Left ventricle myocardium inferior (tissue), 1 donor: ENCODE measurements around the gene FAM72D. TPM values are rescaled to one million over a fixed set of nuclear protein-coding genes. Genes with fewer than 3 reads are reported as not detected.
"Not testable (repeated sequence)": the region's sequence is repeated elsewhere in the genome, so short reads cannot be mapped to it uniquely, and the experiment has no call there.

Experiments used
- DNase-seq: peaks from one replicate; pipeline ENCODE4 v3.0.0-alpha.2; 2020
- H3K27ac ChIP-seq: fragments of 200-600 bp; replicated peaks from 2 replicates; pipeline ENCODE4 v1.8.0; 2021
- H3K27me3 ChIP-seq: fragments of 200-600 bp; 2 replicates; pipeline ENCODE4 v1.8.0; 2021; ENCODE audit warnings: low read depth
- H3K36me3 ChIP-seq: fragments of 200-600 bp; 2 replicates; pipeline ENCODE4 v1.8.0; 2021
- H3K4me1 ChIP-seq: fragments of 200-600 bp; 2 replicates; pipeline ENCODE4 v1.8.0; 2021
- H3K4me3 ChIP-seq: fragments of 200-600 bp; 2 replicates; pipeline ENCODE4 v1.8.0; 2021; ENCODE audit warnings: mild to moderate bottlenecking, moderate library complexity
- H3K9me3 ChIP-seq: fragments of 200-600 bp; replicated peaks from 2 replicates; pipeline ENCODE4 v1.8.0; 2021
- intact Hi-C: fragments of 100-400 bp; cut with micrococcal nuclease; formaldehyde crosslinking; loops from one replicate; pipeline ENCODE4 v1.11.0; 2022
- total RNA-seq: library from RNA; stranded (reverse); fragmentation: NEBNext Ultra II Directional; extraction: Animal tissue kit (Norgen Biotek cat#: 25700); gene quantifications from one replicate; pipeline ENCODE4 v1.2.1, GENCODE V29; 2021
- donor health status: DM: no; HTN: yes; CAD: no; lungs with severe emphysema.

Gene FAM72D
- total RNA-seq, 1 donor from 2014 or later, result 0.19 TPM

DNA sequence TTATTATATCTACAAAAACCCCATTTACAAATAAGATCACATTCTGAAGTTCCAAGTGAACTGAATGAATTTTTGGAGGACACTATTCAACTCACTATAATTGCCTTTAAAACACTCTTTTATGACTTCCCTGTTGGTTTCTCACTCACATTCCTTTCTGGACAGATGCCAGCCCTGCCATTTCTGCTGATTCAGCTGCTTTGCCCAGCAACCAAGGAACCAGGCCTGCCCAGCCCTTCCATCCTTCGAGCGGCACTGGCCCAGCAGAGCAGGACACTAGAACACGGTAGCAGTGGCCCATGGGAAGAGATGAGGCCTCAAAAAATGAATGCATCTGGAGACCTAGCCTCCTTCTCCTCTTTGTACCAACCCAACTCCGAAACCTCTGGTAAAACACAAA is 50.5 kb downstream of the FAM72D start:
- H3K27ac ChIP-seq, H3K4me1 ChIP-seq, H3K4me3 ChIP-seq, DNase-seq, H3K9me3 ChIP-seq, H3K27me3 ChIP-seq, intact Hi-C loops, H3K36me3 ChIP-seq: not testable (repeated sequence)

DNA sequence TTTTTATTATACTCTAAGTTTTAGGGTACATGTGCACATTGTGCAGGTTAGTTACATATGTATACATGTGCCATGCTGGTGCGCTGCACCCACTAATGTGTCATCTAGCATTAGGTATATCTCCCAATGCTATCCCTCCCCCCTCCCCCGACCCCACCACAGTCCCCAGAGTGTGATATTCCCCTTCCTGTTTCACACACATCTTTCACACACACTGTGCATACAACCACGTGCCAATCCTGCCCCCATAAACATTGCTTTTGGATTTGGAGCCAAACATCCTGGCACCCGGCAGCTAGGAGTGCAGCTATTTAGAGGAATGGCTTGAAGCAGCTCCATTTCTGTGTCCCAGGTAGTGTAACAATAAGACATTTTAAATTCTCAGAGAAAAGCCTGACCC is 51.4 kb downstream of the FAM72D start:
- H3K27me3 ChIP-seq, H3K4me3 ChIP-seq, H3K9me3 ChIP-seq, H3K4me1 ChIP-seq, DNase-seq, H3K27ac ChIP-seq, intact Hi-C loops, H3K36me3 ChIP-seq: not testable (repeated sequence)

DNA sequence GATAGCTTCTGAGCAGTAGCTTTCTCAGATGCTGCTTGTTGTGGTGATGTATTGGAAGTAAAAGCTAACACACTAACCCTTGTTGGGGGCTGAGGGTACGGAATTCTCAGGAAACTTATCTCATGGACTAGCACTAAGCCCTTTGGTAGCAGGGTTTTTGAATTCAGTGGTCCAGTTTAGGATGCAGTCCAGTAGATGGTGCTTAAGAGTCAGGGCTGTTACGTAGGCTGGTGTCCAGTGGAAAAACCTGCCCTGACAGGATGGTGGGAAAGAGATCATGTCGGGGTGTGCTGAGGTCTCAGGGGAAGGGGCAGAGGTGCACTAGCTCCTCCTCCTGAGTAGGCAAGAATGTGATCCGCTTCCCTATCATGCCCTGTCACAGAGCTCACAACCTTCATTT is 59.6 kb downstream of the FAM72D start:
- intact Hi-C loops, H3K9me3 ChIP-seq, H3K36me3 ChIP-seq, H3K27me3 ChIP-seq, DNase-seq, H3K4me3 ChIP-seq, H3K27ac ChIP-seq, H3K4me1 ChIP-seq: not testable (repeated sequence)

DNA sequence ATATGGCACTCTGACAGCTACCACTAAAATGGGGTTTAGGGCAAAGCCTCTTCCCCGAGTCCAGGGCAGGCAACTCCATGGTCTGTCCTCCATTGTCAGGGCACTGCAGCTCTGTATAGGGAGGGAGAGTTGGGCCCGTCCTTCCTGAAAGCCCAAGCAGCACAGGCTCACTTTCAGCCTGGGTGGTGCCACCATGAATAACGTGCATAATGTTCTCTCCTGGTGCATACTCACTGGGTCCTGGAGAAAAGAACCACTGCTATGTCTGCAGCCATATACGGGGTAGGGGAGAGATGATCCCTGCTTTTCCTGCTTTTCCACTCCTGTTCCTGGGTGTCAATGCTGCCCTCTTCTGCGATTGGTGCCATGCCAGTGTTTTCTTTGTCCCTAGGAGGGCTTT is 60.1 kb downstream of the FAM72D start:
- H3K27me3 ChIP-seq, DNase-seq, H3K27ac ChIP-seq, H3K4me1 ChIP-seq, H3K36me3 ChIP-seq, H3K4me3 ChIP-seq, intact Hi-C loops, H3K9me3 ChIP-seq: not testable (repeated sequence)

DNA sequence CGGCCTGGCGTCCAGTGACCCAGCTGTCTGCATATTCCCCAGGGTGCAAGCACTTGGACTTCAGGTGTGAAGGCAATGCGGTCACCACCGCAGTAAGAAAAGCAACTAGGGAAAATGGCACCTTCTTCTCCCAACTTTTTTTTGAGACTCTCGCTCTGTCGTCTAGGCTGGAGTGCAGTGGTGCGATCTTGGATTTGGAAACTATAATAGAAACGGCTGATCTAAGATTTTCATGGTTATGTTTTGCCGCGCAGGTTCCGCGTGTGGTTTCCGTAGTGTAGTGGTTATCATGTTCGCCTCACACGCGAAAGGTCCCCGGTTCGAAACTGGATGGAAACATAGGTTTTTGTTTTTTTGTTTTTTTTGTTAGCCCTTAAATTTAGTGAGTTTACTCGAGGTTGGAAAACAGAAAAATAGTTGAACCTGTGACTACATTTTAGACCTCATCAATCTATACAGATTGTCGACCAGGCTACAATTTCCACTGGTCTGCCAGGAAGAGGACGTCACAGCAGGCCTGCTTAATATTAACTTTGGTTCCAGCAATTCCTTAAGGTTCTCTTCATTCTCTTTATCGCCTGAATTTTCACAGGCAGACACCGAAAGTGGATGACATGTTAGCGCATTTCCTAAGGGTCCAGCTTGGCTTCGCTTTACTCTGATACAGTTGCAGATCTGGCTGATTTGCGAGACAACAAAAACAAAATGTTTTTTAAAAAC is 61.3 kb downstream of the FAM72D start:
- DNase-seq, result peak; percentile 13

DNA sequence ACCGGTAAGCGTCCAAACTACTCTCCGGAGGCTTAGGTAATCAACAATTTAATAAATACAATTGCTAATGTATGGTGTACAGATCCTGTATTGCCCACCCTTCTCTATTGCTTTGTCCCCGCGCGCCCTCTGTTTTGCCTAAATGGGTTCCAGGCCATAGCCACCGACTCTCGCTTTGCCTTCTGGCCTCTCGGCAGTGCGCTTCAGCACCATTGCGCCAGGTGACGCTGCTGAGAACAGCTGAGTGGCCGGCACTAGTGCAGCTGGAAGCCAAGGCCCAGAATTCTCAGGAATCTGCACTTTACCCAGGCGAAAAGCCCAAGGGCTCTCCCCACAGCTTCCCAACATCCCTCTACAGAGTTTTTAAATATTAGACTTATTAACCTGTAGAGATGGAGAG is 61.9 kb downstream of the FAM72D start:
- H3K36me3 ChIP-seq, H3K9me3 ChIP-seq, H3K27ac ChIP-seq, intact Hi-C loops, H3K4me3 ChIP-seq, DNase-seq, H3K4me1 ChIP-seq, H3K27me3 ChIP-seq: not testable (repeated sequence)

More for the DNA sequence above, 61.3 kb downstream of the FAM72D start:
- H3K4me1 ChIP-seq, H3K9me3 ChIP-seq, H3K27ac ChIP-seq, intact Hi-C loops, H3K27me3 ChIP-seq, H3K36me3 ChIP-seq: not testable (repeated sequence)
- peak overlapping the region; percentile 54 for H3K4me3 ChIP-seq

DNA sequence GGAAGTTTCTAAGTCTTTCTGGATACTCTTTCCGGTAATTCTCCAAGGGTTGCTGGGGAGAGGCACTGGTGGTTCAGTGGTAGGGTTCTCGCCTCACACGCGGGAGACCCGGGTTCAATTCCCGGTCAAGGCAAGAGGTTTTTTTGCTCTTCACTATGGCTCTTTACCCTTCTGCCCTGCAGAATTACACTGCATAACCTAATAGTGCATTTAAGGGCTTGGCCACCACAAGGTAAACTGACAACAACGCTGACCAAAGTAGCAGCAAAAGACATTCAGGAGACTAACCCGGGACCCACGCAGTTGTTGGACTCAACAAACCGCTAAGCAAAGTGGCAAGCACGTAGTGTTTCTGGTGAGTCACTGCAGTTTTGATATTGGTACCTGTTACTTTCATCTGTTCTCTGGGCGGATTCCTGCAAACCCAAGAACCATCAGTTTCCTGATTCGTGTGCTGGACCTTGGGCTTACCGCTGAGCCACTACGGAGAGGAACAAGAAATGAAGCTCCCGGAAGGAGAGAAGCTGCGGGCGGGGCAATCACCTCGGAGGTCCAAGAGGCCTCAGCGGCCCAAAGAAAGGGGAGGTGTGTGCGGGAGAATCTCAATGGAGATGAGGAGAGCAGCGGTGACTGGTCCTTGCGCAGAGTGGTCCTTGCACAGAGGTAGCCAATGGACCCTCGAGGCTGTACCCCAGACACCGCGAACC is 65.4 kb downstream of the FAM72D start:
- H3K9me3 ChIP-seq, H3K27me3 ChIP-seq, H3K4me3 ChIP-seq, H3K36me3 ChIP-seq, H3K4me1 ChIP-seq, intact Hi-C loops, DNase-seq, H3K27ac ChIP-seq: not testable (repeated sequence)

Other genes starting within 250 kb of the FAM72D start
- gene SRGAP2B, start 646 bp upstream of the FAM72D start, total RNA-seq, result 9.4 TPM
- not detected for gene PPIAL4D, start 146.2 kb downstream of the FAM72D start, total RNA-seq